ENCODE measurements around the gene MME.

GRCh38 chr3:155086051-155086450, 5.9 kb downstream of the MME start:
- TF ChIP-seq POLR2A (IDR thresholded peaks at IDR 0.05) (no peak), CTCF (IDR thresholded peaks at IDR 0.05) (no peak)

All from vagina (tissue), 2 donors.